Pancreas (tissue), 10 donors: ENCODE results near the gene HCFC1. TPM values are rescaled to one million over a fixed set of nuclear protein-coding genes. Genes with fewer than 3 reads are reported as not detected.
A peak's percentile ranks its signal among the peaks of the same experiment; 100 is the strongest.

Source experiments
- ATAC-seq, 4 donors: fragments of 200-7000 bp; cut with Tn5 transposase; one replicate each; pipeline versions ENCODE4 v1.8.0 to v1.9.1; 2020; ENCODE audit warnings: mild to moderate bottlenecking in 4 of 4, moderate library complexity in 4 of 4
- DNase-seq, 6 donors: peaks; one replicate each; pipeline ENCODE4 v3.0.0-alpha.2; 2020
- FAIRE-seq: peaks from 2 replicates; lab custom pipeline; 2012; peaks lifted over from hg19 to GRCh38; lab: Jason Lieb, UNC
- H3K27ac ChIP-seq, 4 donors: fragments of 200-600 bp; sonication (generic); 1 replicate in 3 of 4; 2 replicates in 1 of 4; pipeline versions ENCODE4 v1.5.0 to v1.8.0; 2020
- H3K27me3 ChIP-seq, 4 donors: fragments of 200-600 bp; one replicate each; pipeline ENCODE4 v1.8.0; 2021
- H3K36me3 ChIP-seq, 3 donors: fragments of 200-600 bp; sonication (generic) in 1 of 3; one replicate each; pipeline versions ENCODE4 v1.5.0 to v1.8.0; 2020 to 2021
- H3K4me1 ChIP-seq, 3 donors: fragments of 200-600 bp; one replicate each; pipeline ENCODE4 v1.8.0; 2021
- H3K4me3 ChIP-seq, 4 donors: fragments of 200-600 bp; sonication (generic) in 2 of 4; one replicate each; pipeline versions ENCODE4 v1.5.0 to v1.8.0; 2020 to 2021
- H3K9me3 ChIP-seq, 4 donors: fragments of 200-600 bp; one replicate each; pipeline ENCODE4 v1.8.0; 2021
- WGBS, 2 donors: extraction: QIAGEN DNeasy Blood & Tissue Kit; methylation state at CpG; one replicate each; pipeline ENCODE4 v1.1.7; 2013; 5-methylcytosine and 5-hydroxymethylcytosine counted together
- intact Hi-C, 3 donors: fragments of 100-400 bp; cut with DNase I; formaldehyde crosslinking; loops; one replicate each; pipeline versions ENCODE4 v1.11.1 to v1.14.2; 2022
- polyA plus RNA-seq, 2 donors: library from polyadenylated mRNA; stranded (reverse); fragments of 200-250 nt; gene quantifications; one replicate each; pipeline ENCODE4 v1.2.3, GENCODE V29; 2013
- total RNA-seq, 6 donors: library from RNA; stranded (reverse); fragmentation: NEBNext Ultra II Directional in 4 of 6; extraction: Animal tissue kit (Norgen Biotek cat#: 25700) in 4 of 6; gene quantifications; one replicate each; pipeline versions ENCODE4 v1.2.1 to v1.2.4, GENCODE V29; 2021 to 2023
- TF ChIP-seq, protein P1 (sequence below), 4 donors: fragments of 200-600 bp; sonication (generic) in 3 of 4; IDR thresholded peaks; one replicate each; pipeline versions ENCODE4 v1.5.0 to v1.8.0; 2021; ENCODE audit warnings: antibody characterized with exemption in 4 of 4
- donor health status: healthy with polysubstance abuse.
- donor health status: DM: no; HTN: no; CAD: no; lungs with moderate emphysema.
- donor health status: DM: no; HTN: no; CAD: no.
- donor health status: control.
- donor health status: control.
- donor health status: Bipolar disorder and iron deficiency.
- donor health status: DM: yes; HTN: yes; CAD: no.
- donor health status: DM: no; HTN: no; CAD: no.
- donor health status: DM: no; HTN: no; CAD: no.
- donor health status: DM: yes; HTN: yes; CAD: no.

HCFC1 gene
- total and polyA plus RNA-seq, 8 donors: 10.4 to 28.4 (median 16.6) TPM

DNA sequence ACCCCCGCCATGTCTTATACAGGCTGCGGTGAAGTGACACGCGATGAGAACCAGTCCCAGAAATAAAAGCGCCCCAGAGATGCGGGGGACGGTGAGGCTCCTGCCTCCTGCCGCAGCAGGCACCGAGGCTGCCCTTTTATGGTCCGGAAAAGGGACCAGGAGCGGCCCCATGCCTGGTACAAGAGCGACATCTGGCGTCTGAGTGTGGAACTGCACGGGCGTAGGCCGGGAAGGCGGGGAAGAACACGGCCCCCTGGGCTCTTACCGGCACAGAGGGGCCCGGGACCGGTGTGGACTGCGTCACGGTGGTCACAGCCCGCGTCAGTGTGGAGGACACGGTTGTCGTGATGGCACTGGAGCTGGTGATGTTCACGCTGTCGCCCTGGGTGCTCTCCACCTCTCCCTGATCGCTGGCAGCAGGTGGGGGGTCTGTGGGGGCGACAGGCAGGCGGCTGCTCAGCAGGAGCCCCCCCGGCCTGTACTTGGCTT lies 18.2 kb downstream of the HCFC1 start:
- ATAC-seq: peak; percentile 57 to 88 (median 86)
- WGBS, 2 donors: 30 to 33% methylated on average over 33 of the region's 33 CpGs
- intact Hi-C loops: loop anchor here (5.0 to 10.0 kb wide), 3 partner anchors 179 to 189 kb away; partner anchors contain the start of gene PLXNB3 (in 1 of the 3)
- no peak overlapping the region for H3K4me3 ChIP-seq
- no peaks in the 10 kb centered on the region for H3K9me3 ChIP-seq
- H3K27me3 ChIP-seq: peaks cover 0 to 4% (median 0%) of the 10 kb centered on the region in 4 donors
- H3K36me3 ChIP-seq: peaks cover 0 to 44% (median 20%) of the 10 kb centered on the region in 3 donors
- FAIRE-seq: no peak
- DNase-seq: peak in 4 of 6 donors; percentile 76 to 91 (median 82)
- TF ChIP-seq, protein P1, sequence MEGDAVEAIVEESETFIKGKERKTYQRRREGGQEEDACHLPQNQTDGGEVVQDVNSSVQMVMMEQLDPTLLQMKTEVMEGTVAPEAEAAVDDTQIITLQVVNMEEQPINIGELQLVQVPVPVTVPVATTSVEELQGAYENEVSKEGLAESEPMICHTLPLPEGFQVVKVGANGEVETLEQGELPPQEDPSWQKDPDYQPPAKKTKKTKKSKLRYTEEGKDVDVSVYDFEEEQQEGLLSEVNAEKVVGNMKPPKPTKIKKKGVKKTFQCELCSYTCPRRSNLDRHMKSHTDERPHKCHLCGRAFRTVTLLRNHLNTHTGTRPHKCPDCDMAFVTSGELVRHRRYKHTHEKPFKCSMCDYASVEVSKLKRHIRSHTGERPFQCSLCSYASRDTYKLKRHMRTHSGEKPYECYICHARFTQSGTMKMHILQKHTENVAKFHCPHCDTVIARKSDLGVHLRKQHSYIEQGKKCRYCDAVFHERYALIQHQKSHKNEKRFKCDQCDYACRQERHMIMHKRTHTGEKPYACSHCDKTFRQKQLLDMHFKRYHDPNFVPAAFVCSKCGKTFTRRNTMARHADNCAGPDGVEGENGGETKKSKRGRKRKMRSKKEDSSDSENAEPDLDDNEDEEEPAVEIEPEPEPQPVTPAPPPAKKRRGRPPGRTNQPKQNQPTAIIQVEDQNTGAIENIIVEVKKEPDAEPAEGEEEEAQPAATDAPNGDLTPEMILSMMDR (IDR thresholded peaks at IDR 0.05): peak; percentile 98 to 99 (median 99)
- H3K4me1 ChIP-seq: no peaks in the 10 kb centered on the region
- no peak overlapping the region for H3K27ac ChIP-seq

GRCh38 chrX:153952373-153953026 lies 19.1 kb downstream of the HCFC1 start:
- TF ChIP-seq, protein P1 (IDR thresholded peaks at IDR 0.05): no peak

DNA sequence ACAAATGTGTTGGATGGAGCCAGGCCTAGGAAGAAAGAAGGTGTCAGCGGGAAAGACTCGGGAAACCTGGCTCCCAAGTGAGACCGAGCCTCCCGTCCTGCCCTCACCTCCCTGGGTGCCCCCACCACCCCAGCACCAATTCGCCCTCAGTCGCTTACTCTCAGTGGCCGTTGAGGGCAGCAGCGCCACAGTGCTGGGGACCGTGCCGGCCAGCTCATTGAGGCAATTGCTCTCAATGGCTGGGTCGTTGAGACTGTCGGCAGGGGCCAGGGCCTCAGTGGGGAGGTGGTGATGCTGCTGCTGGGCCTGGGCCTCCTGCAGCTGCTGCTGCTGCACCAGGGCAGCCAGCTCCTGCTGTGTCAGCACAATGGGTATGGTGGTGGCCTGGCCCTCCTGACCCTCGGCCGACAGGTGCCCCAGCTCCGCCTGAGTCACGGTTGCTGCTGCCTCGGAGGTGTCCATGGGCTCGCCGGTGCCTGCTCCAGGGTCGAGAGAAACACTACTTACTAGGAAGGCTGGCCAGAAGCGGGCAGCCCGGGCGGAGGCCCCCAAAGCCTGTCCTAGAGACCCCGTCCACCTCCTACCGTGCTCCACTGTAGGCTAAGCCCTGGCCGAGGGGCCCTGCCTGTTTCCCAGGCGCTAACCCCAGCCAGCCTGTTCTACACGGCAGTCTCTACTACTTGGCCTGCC lies 19.8 kb downstream of the HCFC1 start:
- DNase-seq (no peak), FAIRE-seq (no peak), ATAC-seq (no peak)
- no peak overlapping the region for H3K4me3 ChIP-seq
- peaks cover 0 to 4% (median 0%) of the 10 kb centered on the region in 4 donors for H3K27me3 ChIP-seq
- WGBS, 2 donors: 92 to 94% methylated on average over 27 to 28 of the region's 28 CpGs
- intact Hi-C loops: loop anchor here (5.0 to 10.0 kb wide), 3 partner anchors 177 to 187 kb away; partner anchors contain the start of gene PLXNB3 (in 1 of the 3)
- H3K4me1 ChIP-seq: no peaks in the 10 kb centered on the region
- no peak overlapping the region for H3K27ac ChIP-seq
- TF ChIP-seq, protein P1 (IDR thresholded peaks at IDR 0.05): no peak
- no peaks in the 10 kb centered on the region for H3K9me3 ChIP-seq
- H3K36me3 ChIP-seq: peaks cover 0 to 35% (median 20%) of the 10 kb centered on the region in 3 donors

More at GRCh38 chrX:153952373-153953026, 19.1 kb downstream of the HCFC1 start:
- intact Hi-C loops: loop anchor here (5.0 to 10.0 kb wide), 3 partner anchors 178 to 188 kb away; partner anchors contain the start of gene PLXNB3 (in 1 of the 3)
- Histone ChIP-seq H3K4me3 (no peak overlapping the region), H3K27ac (no peak overlapping the region), H3K4me1 (no peaks in the 10 kb centered on the region), H3K9me3 (no peaks in the 10 kb centered on the region), H3K36me3 (peaks cover 0 to 42% (median 20%) of the 10 kb centered on the region in 3 donors), H3K27me3 (peaks cover 0 to 4% (median 0%) of the 10 kb centered on the region in 4 donors)
- ATAC-seq (no peak), DNase-seq (no peak), FAIRE-seq (no peak)
- 91 to 93% methylated on average over 32 of the region's 32 CpGs for WGBS, 2 donors

DNA sequence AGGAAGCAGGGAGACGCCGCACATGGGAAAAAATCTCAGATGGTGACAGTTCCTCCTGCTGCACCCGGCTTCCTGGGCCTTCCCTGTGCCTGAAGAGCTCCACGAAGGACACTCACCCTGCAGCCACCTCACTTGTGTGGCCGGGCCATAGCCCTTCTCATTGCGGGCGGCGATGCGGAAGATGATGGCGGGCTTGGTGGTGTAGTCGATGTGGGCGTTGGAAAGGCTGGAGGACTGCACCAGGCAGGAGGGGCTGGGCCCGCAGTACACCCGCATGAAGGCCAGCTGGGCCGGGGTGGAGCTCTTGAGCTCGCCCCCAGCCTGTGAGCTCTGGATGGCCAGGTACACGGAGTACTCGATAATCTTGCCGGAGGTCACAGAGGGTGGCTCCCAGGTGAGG lies 21.5 kb downstream of the HCFC1 start:
- DNase-seq: no peak
- H3K4me3 ChIP-seq: no peak overlapping the region
- peaks cover 0 to 4% (median 0%) of the 10 kb centered on the region in 4 donors for H3K27me3 ChIP-seq
- TF ChIP-seq, protein P1 (IDR thresholded peaks at IDR 0.05): no peak
- no peak overlapping the region for H3K27ac ChIP-seq
- WGBS, 2 donors: 82 to 93% methylated on average over 19 of the region's 19 CpGs
- H3K9me3 ChIP-seq: no peaks in the 10 kb centered on the region
- no peak for ATAC-seq
- intact Hi-C loops: loop anchor here (5.0 to 10.0 kb wide), 3 partner anchors 175 to 185 kb away; partner anchors contain the start of gene PLXNB3 (in 1 of the 3)
- H3K4me1 ChIP-seq: no peaks in the 10 kb centered on the region
- no peak for FAIRE-seq
- peaks cover 0 to 26% (median 17%) of the 10 kb centered on the region in 3 donors for H3K36me3 ChIP-seq
